ENCODE measurements around the gene E2F7. TPM values are rescaled to one million over a fixed set of nuclear protein-coding genes. Genes with fewer than 3 reads are reported as not detected.

E2F7 gene
- total RNA-seq, 1 experiment from 2014 or later, result 13.1 TPM

DNA sequence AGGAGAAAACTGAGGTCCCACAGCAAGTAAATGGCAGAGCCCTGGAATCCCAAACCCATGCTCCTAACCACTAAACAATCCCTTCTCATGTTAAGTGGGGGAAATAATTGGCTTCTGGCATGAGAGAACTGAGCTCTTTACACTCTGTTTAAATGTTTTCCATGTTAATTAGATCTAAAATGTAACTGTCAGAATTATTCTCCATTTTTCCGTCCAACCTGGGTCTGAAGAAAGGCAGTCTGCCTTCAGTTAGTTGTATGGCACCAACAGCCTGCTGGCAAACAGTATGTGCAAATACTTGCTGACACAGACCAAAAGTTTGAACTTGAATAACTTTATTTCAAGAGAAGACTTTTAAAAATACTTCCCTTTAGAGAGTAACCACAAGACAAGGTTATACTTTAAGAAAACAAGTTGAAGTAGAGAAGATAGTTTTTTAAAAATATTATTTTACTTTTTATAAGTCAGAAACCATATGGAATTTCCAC is 59.7 kb downstream of the E2F7 start:
- H3K27ac ChIP-seq (ENCODE audit: low read length), result no peak overlapping the region
- no TSS peak for BruUV-seq (replicated peaks)
- ATAC-seq, result no peak
- 0 out of 2 replicates have a peak, but pooled peaks cover 2% of the 10 kb centered on the region for H3K4me1 ChIP-seq (ENCODE audit: control insufficient read depth, insufficient read depth, low read length)
- H3K27me3 ChIP-seq (ENCODE audit: control insufficient read depth, insufficient read depth, low read length), result peaks cover 9% of the 10 kb centered on the region; the same call in 1 of the 2 replicates
- POLR2A ChIA-PET, result no interaction called here
- intact Hi-C loops (cut with micrococcal nuclease; ENCODE audit: unreplicated experiment) (no loop called here), in situ Hi-C loops (cut with HindIII; ENCODE audit: low pct_unique_long_range_greater_than_20kb, low sequenced_read_pairs) (no loop called here)
- CTCF ChIA-PET, result no interaction called here
- TF ChIP-seq POLR2AphosphoS5 (IDR thresholded peaks at IDR 0.05; ENCODE audit: low read depth, low read length) (no peak), SIN3A (IDR thresholded peaks at IDR 0.05; ENCODE audit: borderline replicate concordance, insufficient read depth, low read depth, low read length) (no peak), TCF7L2 (IDR thresholded peaks at IDR 0.05; ENCODE audit: low read depth, low read length) (no peak)
- TF ChIP-seq, protein P1, sequence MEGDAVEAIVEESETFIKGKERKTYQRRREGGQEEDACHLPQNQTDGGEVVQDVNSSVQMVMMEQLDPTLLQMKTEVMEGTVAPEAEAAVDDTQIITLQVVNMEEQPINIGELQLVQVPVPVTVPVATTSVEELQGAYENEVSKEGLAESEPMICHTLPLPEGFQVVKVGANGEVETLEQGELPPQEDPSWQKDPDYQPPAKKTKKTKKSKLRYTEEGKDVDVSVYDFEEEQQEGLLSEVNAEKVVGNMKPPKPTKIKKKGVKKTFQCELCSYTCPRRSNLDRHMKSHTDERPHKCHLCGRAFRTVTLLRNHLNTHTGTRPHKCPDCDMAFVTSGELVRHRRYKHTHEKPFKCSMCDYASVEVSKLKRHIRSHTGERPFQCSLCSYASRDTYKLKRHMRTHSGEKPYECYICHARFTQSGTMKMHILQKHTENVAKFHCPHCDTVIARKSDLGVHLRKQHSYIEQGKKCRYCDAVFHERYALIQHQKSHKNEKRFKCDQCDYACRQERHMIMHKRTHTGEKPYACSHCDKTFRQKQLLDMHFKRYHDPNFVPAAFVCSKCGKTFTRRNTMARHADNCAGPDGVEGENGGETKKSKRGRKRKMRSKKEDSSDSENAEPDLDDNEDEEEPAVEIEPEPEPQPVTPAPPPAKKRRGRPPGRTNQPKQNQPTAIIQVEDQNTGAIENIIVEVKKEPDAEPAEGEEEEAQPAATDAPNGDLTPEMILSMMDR (IDR thresholded peaks at IDR 0.05), result no peak
- TF ChIP-seq, protein P2, sequence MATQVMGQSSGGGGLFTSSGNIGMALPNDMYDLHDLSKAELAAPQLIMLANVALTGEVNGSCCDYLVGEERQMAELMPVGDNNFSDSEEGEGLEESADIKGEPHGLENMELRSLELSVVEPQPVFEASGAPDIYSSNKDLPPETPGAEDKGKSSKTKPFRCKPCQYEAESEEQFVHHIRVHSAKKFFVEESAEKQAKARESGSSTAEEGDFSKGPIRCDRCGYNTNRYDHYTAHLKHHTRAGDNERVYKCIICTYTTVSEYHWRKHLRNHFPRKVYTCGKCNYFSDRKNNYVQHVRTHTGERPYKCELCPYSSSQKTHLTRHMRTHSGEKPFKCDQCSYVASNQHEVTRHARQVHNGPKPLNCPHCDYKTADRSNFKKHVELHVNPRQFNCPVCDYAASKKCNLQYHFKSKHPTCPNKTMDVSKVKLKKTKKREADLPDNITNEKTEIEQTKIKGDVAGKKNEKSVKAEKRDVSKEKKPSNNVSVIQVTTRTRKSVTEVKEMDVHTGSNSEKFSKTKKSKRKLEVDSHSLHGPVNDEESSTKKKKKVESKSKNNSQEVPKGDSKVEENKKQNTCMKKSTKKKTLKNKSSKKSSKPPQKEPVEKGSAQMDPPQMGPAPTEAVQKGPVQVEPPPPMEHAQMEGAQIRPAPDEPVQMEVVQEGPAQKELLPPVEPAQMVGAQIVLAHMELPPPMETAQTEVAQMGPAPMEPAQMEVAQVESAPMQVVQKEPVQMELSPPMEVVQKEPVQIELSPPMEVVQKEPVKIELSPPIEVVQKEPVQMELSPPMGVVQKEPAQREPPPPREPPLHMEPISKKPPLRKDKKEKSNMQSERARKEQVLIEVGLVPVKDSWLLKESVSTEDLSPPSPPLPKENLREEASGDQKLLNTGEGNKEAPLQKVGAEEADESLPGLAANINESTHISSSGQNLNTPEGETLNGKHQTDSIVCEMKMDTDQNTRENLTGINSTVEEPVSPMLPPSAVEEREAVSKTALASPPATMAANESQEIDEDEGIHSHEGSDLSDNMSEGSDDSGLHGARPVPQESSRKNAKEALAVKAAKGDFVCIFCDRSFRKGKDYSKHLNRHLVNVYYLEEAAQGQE (IDR thresholded peaks at IDR 0.05; ENCODE audit: insufficient read depth in 1 of 2, low read depth in 2 of 2, low read length in 1 of 2), result no peak
- no peak for DNase-seq (ENCODE audit: low read depth, low spot score)
- H3K9me3 ChIP-seq (ENCODE audit: control insufficient read depth, insufficient read depth, low read depth, low read length), result no peaks in the 10 kb centered on the region
- no peaks in the 10 kb centered on the region for H3K36me3 ChIP-seq (ENCODE audit: control insufficient read depth, insufficient read depth, low read length)
- H3K4me3 ChIP-seq (ENCODE audit: low read depth in 2 of 2, low read length in 2 of 2), result no peak overlapping the region

DNA sequence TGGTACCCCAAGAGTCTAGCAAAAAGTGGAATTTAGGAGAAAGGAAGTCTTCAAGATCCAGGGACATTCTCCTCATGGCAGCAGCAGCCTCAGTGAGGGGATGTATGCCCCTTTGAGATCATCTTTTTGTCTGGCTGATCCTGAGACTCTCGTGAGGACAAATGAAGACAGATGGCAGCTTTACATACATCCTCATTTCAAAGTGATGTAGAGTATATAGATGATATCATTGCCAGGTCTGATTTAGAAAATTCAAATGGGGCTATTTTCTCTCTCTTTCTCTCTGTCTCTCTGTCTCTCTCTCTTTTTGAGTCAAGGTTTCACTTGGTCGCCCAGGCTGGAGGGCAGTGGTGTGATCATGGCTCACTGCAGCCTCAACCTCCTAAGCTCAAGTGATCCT is 61.5 kb downstream of the E2F7 start:
- Histone ChIP-seq H3K27ac (ENCODE audit: low read length) (no peak overlapping the region), H3K36me3 (ENCODE audit: control insufficient read depth, insufficient read depth, low read length) (no peaks in the 10 kb centered on the region), H3K4me3 (ENCODE audit: low read depth in 2 of 2, low read length in 2 of 2) (no peak overlapping the region), H3K27me3 (ENCODE audit: control insufficient read depth, insufficient read depth, low read length) (peaks cover 15% of the 10 kb centered on the region; the same call in 1 of the 2 replicates), H3K9me3 (ENCODE audit: control insufficient read depth, insufficient read depth, low read depth, low read length) (no peaks in the 10 kb centered on the region), H3K4me1 (ENCODE audit: control insufficient read depth, insufficient read depth, low read length) (no peaks in the 10 kb centered on the region)
- in situ Hi-C loops (cut with HindIII; ENCODE audit: low pct_unique_long_range_greater_than_20kb, low sequenced_read_pairs), result no loop called here
- no peak for ATAC-seq
- ChIA-PET CTCF (no interaction called here), POLR2A (no interaction called here)
- no peak for DNase-seq (ENCODE audit: low read depth, low spot score)
- TF ChIP-seq POLR2AphosphoS5 (IDR thresholded peaks at IDR 0.05; ENCODE audit: low read depth, low read length) (no peak), SIN3A (IDR thresholded peaks at IDR 0.05; ENCODE audit: borderline replicate concordance, insufficient read depth, low read depth, low read length) (no peak), TCF7L2 (IDR thresholded peaks at IDR 0.05; ENCODE audit: low read depth, low read length) (no peak)
- TF ChIP-seq, protein P1 (IDR thresholded peaks at IDR 0.05), result no peak
- TF ChIP-seq, protein P2 (IDR thresholded peaks at IDR 0.05; ENCODE audit: insufficient read depth in 1 of 2, low read depth in 2 of 2, low read length in 1 of 2), result no peak
- no TSS peak for BruUV-seq (replicated peaks)
- intact Hi-C loops (cut with micrococcal nuclease; ENCODE audit: unreplicated experiment), result no loop called here

Measured in Panc1 (cell line).